A673 (cell line): ENCODE data around the gene NCCRP1. TPM values are rescaled to one million over a fixed set of nuclear protein-coding genes. Genes with fewer than 3 reads are reported as not detected.

Source experiments
- BruUV-seq: library from RNA; stranded (reverse); fragments of 400-500 nt; replicated peaks from 2 replicates; lab custom pipeline; 2021; lab: Mats Ljungman, UMichigan
- CTCF ChIA-PET: fragments of 300-600 bp; sonication (Branson Sonifier 250); formaldehyde crosslinking; loops from one replicate; lab custom pipeline; 2022; ENCODE audit warnings: antibody characterized with exemption; lab: Charles Lee
- POLR2A ChIA-PET: fragments of 300-600 bp; sonication (Branson Sonifier 250); formaldehyde crosslinking; loops from one replicate; lab custom pipeline; 2022; ENCODE audit warnings: antibody characterized with exemption; ENCODE audit not compliant: low non-redundant PET; lab: Charles Lee
- DNase-seq: peaks from one replicate; pipeline ENCODE4 v3.0.0-alpha.2; 2015; ENCODE audit warnings: low spot score
- H3K27ac ChIP-seq: fragments of 200-600 bp; sonication (generic); 2 replicates; pipeline ENCODE4 v1.5.1; 2016; ENCODE audit warnings: mixed run types, low read depth, mild to moderate bottlenecking, mixed read lengths, antibody characterized with exemption, low read length; ENCODE audit not compliant: poor library complexity, severe bottlenecking
- H3K27me3 ChIP-seq: fragments of 200-600 bp; sonication (generic); replicated peaks from 2 replicates; pipeline ENCODE4 v1.6.1; 2017; ENCODE audit warnings: mixed run types, low read depth, mild to moderate bottlenecking, mixed read lengths, antibody characterized with exemption, low read length; ENCODE audit not compliant: insufficient read depth, poor library complexity
- H3K36me3 ChIP-seq: fragments of 200-600 bp; sonication (generic); 2 replicates; pipeline ENCODE4 v1.6.1; 2016; ENCODE audit warnings: mixed run types, mild to moderate bottlenecking, mixed read lengths, antibody characterized with exemption, low read length; ENCODE audit not compliant: insufficient read depth, poor library complexity, severe bottlenecking
- H3K4me1 ChIP-seq: fragments of 200-600 bp; sonication (generic); 2 replicates; pipeline ENCODE4 v1.6.1; 2017; ENCODE audit warnings: mixed run types, mild to moderate bottlenecking, mixed read lengths, antibody characterized with exemption, low read length; ENCODE audit not compliant: insufficient read depth, poor library complexity, severe bottlenecking
- H3K4me3 ChIP-seq: fragments of 200-600 bp; sonication (generic); 2 replicates; pipeline ENCODE4 v1.5.1; 2016; ENCODE audit warnings: low read depth, mixed run types, mild to moderate bottlenecking, mixed read lengths, low read length; ENCODE audit not compliant: poor library complexity, severe bottlenecking
- H3K9me3 ChIP-seq: fragments of 200-600 bp; sonication (generic); 2 replicates; pipeline ENCODE4 v1.6.1; 2016; ENCODE audit warnings: mixed run types, low read depth, mild to moderate bottlenecking, mixed read lengths, antibody characterized with exemption, low read length; ENCODE audit not compliant: poor library complexity, severe bottlenecking
- EZH2 ChIP-seq: fragments of 200-600 bp; sonication (generic); IDR thresholded peaks from 2 replicates; pipeline ENCODE4 v1.6.1; 2017; ENCODE audit warnings: borderline replicate concordance, low read depth, mild to moderate bottlenecking, mixed read lengths, antibody characterized with exemption, low read length; ENCODE audit not compliant: poor library complexity, severe bottlenecking
- intact Hi-C: fragments of 100-400 bp; cut with micrococcal nuclease; formaldehyde crosslinking; loops from one replicate; pipeline ENCODE4 v1.10.0; 2022; ENCODE audit not compliant: unreplicated experiment
- total RNA-seq: library from RNA; stranded (reverse); gene quantifications from 2 replicates; pipeline ENCODE4 v1.2.3, GENCODE V29; 2021
- TF ChIP-seq, protein P1 (sequence below): fragments of 300-800, 200-600 bp; sonication (generic); conservative IDR thresholded peaks from 2 replicates; pipeline ENCODE4 v1.5.1; 2017; ENCODE audit warnings: low read depth, mild to moderate bottlenecking, antibody characterized with exemption, low read length, moderate library complexity, mixed read lengths

Gene NCCRP1
- total RNA-seq, 1 experiment from 2014 or later = not detected

DNA sequence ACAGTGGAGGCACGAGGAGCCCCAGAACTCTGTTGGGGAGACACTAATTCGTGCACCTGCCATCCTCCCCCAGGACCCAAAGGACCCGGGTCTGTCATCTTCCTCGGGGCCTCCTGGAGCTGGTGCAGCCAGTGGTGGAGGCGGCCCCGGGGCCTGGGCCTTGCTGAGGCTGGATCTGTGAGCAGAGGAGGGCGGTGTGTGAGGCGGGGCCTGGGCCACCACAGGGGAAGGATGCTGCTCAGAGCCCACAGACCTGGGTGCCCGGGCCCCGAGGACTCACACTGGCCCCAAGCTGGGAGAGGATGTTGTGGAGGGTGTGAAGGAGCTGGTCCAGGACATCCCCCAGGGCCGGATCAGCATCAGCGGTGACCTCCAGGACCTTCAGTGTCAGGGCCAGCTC, 39.8 kb downstream of the NCCRP1 start:
- no peaks in the 10 kb centered on the region for H3K9me3 ChIP-seq
- H3K36me3 ChIP-seq = no peaks in the 10 kb centered on the region
- no peak for TF ChIP-seq EZH2
- TF ChIP-seq, protein P1, sequence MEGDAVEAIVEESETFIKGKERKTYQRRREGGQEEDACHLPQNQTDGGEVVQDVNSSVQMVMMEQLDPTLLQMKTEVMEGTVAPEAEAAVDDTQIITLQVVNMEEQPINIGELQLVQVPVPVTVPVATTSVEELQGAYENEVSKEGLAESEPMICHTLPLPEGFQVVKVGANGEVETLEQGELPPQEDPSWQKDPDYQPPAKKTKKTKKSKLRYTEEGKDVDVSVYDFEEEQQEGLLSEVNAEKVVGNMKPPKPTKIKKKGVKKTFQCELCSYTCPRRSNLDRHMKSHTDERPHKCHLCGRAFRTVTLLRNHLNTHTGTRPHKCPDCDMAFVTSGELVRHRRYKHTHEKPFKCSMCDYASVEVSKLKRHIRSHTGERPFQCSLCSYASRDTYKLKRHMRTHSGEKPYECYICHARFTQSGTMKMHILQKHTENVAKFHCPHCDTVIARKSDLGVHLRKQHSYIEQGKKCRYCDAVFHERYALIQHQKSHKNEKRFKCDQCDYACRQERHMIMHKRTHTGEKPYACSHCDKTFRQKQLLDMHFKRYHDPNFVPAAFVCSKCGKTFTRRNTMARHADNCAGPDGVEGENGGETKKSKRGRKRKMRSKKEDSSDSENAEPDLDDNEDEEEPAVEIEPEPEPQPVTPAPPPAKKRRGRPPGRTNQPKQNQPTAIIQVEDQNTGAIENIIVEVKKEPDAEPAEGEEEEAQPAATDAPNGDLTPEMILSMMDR = no peak
- H3K4me3 ChIP-seq = no peak overlapping the region
- CTCF ChIA-PET = no interaction called here
- H3K27me3 ChIP-seq = no peaks in the 10 kb centered on the region
- intact Hi-C loops = no loop called here
- DNase-seq = no peak
- H3K4me1 ChIP-seq = no peaks in the 10 kb centered on the region
- H3K27ac ChIP-seq = no peak overlapping the region
- POLR2A ChIA-PET = no interaction called here
- BruUV-seq = no TSS peak

DNA sequence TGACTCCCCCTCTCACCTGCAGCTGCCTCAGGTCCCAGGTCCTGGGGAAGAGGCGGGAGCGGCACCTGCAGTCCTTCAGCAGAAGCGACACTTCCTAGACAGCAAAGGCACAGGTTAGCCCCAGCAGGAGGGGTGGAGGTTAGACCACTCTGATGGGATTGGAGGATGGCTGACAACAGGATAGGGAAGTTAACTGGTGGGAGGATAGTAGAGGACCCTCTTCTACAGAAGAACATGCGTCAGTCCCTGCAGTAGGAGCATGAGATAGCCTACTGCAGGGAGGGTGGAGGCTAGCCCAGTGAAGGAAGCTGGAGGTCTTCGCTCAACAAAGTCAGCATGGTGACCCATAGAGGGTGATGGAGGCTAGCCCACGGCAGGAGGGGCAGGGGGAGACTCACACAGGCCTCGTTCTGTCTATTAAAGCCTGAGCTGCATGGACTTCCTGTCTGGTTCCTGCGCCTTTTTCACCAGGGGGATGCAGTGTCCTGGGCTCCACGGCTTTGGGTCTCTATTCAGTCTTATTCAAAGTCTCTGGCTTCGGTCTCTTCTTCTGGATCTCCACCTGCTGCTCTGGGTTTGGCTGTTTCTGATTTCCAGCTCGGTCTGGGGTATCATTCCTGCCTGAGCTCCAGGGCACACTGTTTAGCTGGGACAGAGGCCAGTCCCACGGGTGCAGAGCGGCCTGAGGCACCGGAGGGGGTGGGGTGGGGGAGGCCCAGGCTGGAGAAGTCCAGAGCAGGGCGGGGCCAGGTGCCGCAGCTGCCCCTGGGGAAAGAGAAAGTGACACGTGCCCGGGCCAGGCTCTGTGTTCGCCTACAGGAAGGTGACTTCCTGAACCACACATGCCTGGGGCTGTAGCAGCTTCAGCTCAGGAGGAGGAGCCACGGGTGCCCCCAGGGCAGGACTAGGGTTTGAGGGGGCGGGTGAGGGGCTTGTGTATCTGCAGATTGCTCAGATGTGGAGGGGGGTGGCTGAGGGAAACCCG, 40.7 kb downstream of the NCCRP1 start:
- DNase-seq = no peak
- H3K4me1 ChIP-seq = no peaks in the 10 kb centered on the region
- no peak overlapping the region for H3K4me3 ChIP-seq
- TF ChIP-seq EZH2 = no peak
- TF ChIP-seq, protein P1 = no peak
- POLR2A ChIA-PET = no interaction called here
- no peaks in the 10 kb centered on the region for H3K36me3 ChIP-seq
- BruUV-seq = no TSS peak
- H3K27ac ChIP-seq = no peak overlapping the region
- H3K9me3 ChIP-seq = no peaks in the 10 kb centered on the region
- intact Hi-C loops = no loop called here
- no peaks in the 10 kb centered on the region for H3K27me3 ChIP-seq
- CTCF ChIA-PET = no interaction called here

DNA sequence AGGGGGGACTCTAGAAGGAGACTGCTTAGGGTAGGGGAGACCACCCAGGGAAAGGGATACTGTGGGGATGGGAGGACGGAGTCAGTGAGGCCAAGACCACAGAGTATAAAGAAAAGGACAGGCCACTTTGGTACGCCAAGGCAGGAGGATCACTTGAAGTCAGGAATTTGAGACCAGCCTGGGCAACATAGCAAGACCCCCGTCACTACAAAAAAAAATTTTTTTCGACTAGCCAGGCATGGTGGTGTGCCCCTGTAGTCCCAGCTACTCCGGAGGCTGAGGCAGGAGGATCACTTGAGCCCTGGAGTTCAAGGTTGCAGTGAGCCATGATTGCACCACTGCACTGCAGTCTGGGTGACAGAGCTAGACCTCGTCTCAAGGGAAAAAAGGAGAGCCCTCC, 41.4 kb downstream of the NCCRP1 start:
- intact Hi-C loops = no loop called here
- DNase-seq = no peak
- ChIA-PET CTCF (interaction anchor here (0.6 kb wide), 1 partner anchor 24 kb away, joined by 5 read pairs; no protein-coding TSS in a partner anchor), POLR2A (no interaction called here)
- no TSS peak for BruUV-seq
- no peaks in the 10 kb centered on the region for H3K4me1 ChIP-seq
- H3K27ac ChIP-seq = no peak overlapping the region
- H3K36me3 ChIP-seq = no peaks in the 10 kb centered on the region
- no peaks in the 10 kb centered on the region for H3K27me3 ChIP-seq
- TF ChIP-seq, protein P1 = no peak
- no peak for TF ChIP-seq EZH2
- H3K9me3 ChIP-seq = no peaks in the 10 kb centered on the region
- no peak overlapping the region for H3K4me3 ChIP-seq
